ENCODE measurements around the gene RELB.

DNA sequence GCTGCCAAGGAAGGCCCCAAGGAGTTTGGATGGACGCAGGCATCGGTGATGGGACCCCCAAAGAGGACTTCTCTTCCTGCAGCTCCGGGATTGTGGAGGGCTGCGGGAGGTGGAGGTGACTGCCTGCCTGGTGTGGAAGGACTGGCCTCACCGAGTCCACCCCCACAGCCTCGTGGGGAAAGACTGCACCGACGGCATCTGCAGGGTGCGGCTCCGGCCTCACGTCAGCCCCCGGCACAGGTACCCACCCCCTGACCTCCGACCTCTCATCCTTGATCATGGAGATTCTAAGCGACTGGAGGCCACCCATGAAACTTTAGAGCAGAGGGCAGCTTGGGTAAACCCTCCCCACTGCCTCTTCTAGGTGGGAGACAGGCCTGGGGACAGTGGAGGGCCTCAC is 20.7 kb downstream of the RELB start:
- TF ChIP-seq POLR2AphosphoS5 (IDR thresholded peaks at IDR 0.05; ENCODE audit: borderline replicate concordance, low read depth, low read length) (no peak), EZH2 (IDR thresholded peaks at IDR 0.05) (no peak)
